IPS-15b (cell line): Measurements from ENCODE around the gene PCYT1B.
A peak's percentile ranks its signal among the peaks of the same experiment; 100 is the strongest.
"Not testable (repeated sequence)": the region's sequence is repeated elsewhere in the genome, so short reads cannot be mapped to it uniquely, and the experiment has no call there.

Experiments
- H3K27me3 ChIP-seq: one replicate; pipeline ENCODE4 v1.6.1; 2013; ENCODE audit warnings: low read length; ENCODE audit not compliant: control insufficient read depth, insufficient read depth
- H3K36me3 ChIP-seq: one replicate; pipeline ENCODE4 v1.6.1; 2013; ENCODE audit warnings: low read length; ENCODE audit not compliant: control insufficient read depth, insufficient read depth
- H3K4me1 ChIP-seq: one replicate; pipeline ENCODE4 v1.6.1; 2013; ENCODE audit warnings: mild to moderate bottlenecking, low read length; ENCODE audit not compliant: control insufficient read depth, insufficient read depth
- H3K4me3 ChIP-seq: one replicate; pipeline ENCODE4 v1.5.1; 2013; ENCODE audit warnings: low read depth, low read length
- H3K9ac ChIP-seq: one replicate; pipeline ENCODE4 v1.6.1; 2013; ENCODE audit warnings: low read depth, mild to moderate bottlenecking, low read length
- H3K9me3 ChIP-seq: one replicate; pipeline ENCODE4 v1.6.1; 2013; ENCODE audit warnings: mild to moderate bottlenecking, low read length; ENCODE audit not compliant: control insufficient read depth, insufficient read depth

Gene PCYT1B

GRCh38 chrX:24629701-24630100, 17.4 kb downstream of the PCYT1B start:
- Histone ChIP-seq H3K4me3 (no peak overlapping the region), H3K9me3 (no peaks in the 10 kb centered on the region), H3K36me3 (no peaks in the 10 kb centered on the region), H3K4me1 (no peaks in the 10 kb centered on the region), H3K9ac (no peak overlapping the region), H3K27me3 (no peaks in the 10 kb centered on the region)

GRCh38 chrX:24619647-24620046, 27.5 kb downstream of the PCYT1B start:
- Histone ChIP-seq H3K4me3 (no peak overlapping the region), H3K36me3 (no peaks in the 10 kb centered on the region), H3K27me3 (no peaks in the 10 kb centered on the region), H3K9ac (no peak overlapping the region), H3K9me3 (no peaks in the 10 kb centered on the region), H3K4me1 (no peaks in the 10 kb centered on the region)

- no peaks in the 10 kb centered on the region for H3K27me3 ChIP-seq
- no peak overlapping the region for H3K9ac ChIP-seq
- no peaks in the 10 kb centered on the region for H3K9me3 ChIP-seq
- H3K4me1 ChIP-seq: no peaks in the 10 kb centered on the region
- peaks cover 4% of the 10 kb centered on the region for H3K36me3 ChIP-seq
- H3K4me3 ChIP-seq: no peak overlapping the region
Observed at GRCh38 chrX:24610516-24610915, 36.6 kb downstream of the PCYT1B start.

GRCh38 chrX:24607616-24608015, 39.5 kb downstream of the PCYT1B start:
- Histone ChIP-seq H3K27me3 (no peaks in the 10 kb centered on the region), H3K9me3 (no peaks in the 10 kb centered on the region), H3K9ac (no peak overlapping the region), H3K4me1 (no peaks in the 10 kb centered on the region), H3K4me3 (no peak overlapping the region), H3K36me3 (peaks cover 6% of the 10 kb centered on the region)

GRCh38 chrX:24605941-24606340, 41.2 kb downstream of the PCYT1B start:
- H3K4me1 ChIP-seq, H3K27me3 ChIP-seq, H3K9ac ChIP-seq, H3K9me3 ChIP-seq, H3K36me3 ChIP-seq, H3K4me3 ChIP-seq: not testable (repeated sequence)

- peaks cover 6% of the 10 kb centered on the region for H3K36me3 ChIP-seq
- no peaks in the 10 kb centered on the region for H3K4me1 ChIP-seq
- H3K9ac ChIP-seq: no peak overlapping the region
- no peak overlapping the region for H3K4me3 ChIP-seq
- H3K27me3 ChIP-seq: no peaks in the 10 kb centered on the region
- no peaks in the 10 kb centered on the region for H3K9me3 ChIP-seq
Observed at GRCh38 chrX:24603191-24603590, 44.0 kb downstream of the PCYT1B start.

GRCh38 chrX:24601858-24602257, 45.3 kb downstream of the PCYT1B start:
- Histone ChIP-seq H3K9ac (no peak overlapping the region), H3K9me3 (no peaks in the 10 kb centered on the region), H3K27me3 (no peaks in the 10 kb centered on the region), H3K4me1 (no peaks in the 10 kb centered on the region), H3K4me3 (no peak overlapping the region), H3K36me3 (peaks cover 6% of the 10 kb centered on the region)

- no peaks in the 10 kb centered on the region for H3K4me1 ChIP-seq
- H3K36me3 ChIP-seq: no peaks in the 10 kb centered on the region
- no peak overlapping the region for H3K4me3 ChIP-seq
- H3K9me3 ChIP-seq: no peaks in the 10 kb centered on the region
- H3K9ac ChIP-seq: no peak overlapping the region
- H3K27me3 ChIP-seq: no peaks in the 10 kb centered on the region
Observed at GRCh38 chrX:24594501-24594900, 52.6 kb downstream of the PCYT1B start.

GRCh38 chrX:24590111-24590510, 57.0 kb downstream of the PCYT1B start:
- Histone ChIP-seq H3K36me3 (no peaks in the 10 kb centered on the region), H3K9ac (peak overlapping the region; percentile 2), H3K9me3 (no peaks in the 10 kb centered on the region), H3K4me1 (no peaks in the 10 kb centered on the region), H3K27me3 (no peaks in the 10 kb centered on the region), H3K4me3 (no peak overlapping the region)

- Histone ChIP-seq H3K9me3 (no peaks in the 10 kb centered on the region), H3K4me3 (no peak overlapping the region), H3K27me3 (no peaks in the 10 kb centered on the region), H3K36me3 (no peaks in the 10 kb centered on the region), H3K9ac (no peak overlapping the region), H3K4me1 (no peaks in the 10 kb centered on the region)
Observed at GRCh38 chrX:24577091-24577490, 70.1 kb downstream of the PCYT1B start.

- Histone ChIP-seq H3K4me1 (no peaks in the 10 kb centered on the region), H3K27me3 (no peaks in the 10 kb centered on the region), H3K9ac (no peak overlapping the region), H3K36me3 (no peaks in the 10 kb centered on the region), H3K9me3 (no peaks in the 10 kb centered on the region), H3K4me3 (no peak overlapping the region)
Observed at GRCh38 chrX:24575496-24575895, 71.7 kb downstream of the PCYT1B start.

- Histone ChIP-seq H3K9ac (no peak overlapping the region), H3K4me3 (no peak overlapping the region), H3K4me1 (no peaks in the 10 kb centered on the region), H3K36me3 (no peaks in the 10 kb centered on the region), H3K9me3 (no peaks in the 10 kb centered on the region), H3K27me3 (no peaks in the 10 kb centered on the region)
Observed at GRCh38 chrX:24574743-24575142, 72.4 kb downstream of the PCYT1B start.

- Histone ChIP-seq H3K27me3 (no peaks in the 10 kb centered on the region), H3K9ac (no peak overlapping the region), H3K4me3 (no peak overlapping the region), H3K36me3 (no peaks in the 10 kb centered on the region), H3K9me3 (no peaks in the 10 kb centered on the region), H3K4me1 (no peaks in the 10 kb centered on the region)
Observed at GRCh38 chrX:24567169-24567568, 80.0 kb downstream of the PCYT1B start.
